ENCODE data around the gene FOXS1.

FOXS1 gene

DNA sequence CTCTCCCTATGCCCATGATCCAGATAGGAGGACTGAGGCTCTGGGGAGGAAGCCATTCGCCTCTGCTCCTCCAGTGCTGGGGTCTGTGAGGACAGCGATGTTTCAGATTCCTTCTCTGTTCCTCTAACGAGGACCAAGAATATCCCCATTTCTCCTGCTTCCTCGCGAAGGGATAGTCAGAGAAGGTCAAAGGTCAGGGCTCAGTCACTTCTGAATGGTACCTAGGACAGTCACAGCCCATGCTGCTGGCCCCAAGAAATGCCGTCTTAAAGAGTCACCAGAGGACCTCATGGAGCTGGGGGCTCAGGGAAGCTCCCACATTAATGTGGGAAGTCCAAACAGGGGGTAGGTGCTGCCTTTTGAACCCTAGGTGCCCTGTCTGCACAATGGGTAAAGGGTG is 2.1 kb downstream of the FOXS1 start:
- DNase-seq (ENCODE audit: extremely low spot score) = no peak
- no peak for TF ChIP-seq NFRKB (IDR thresholded peaks at IDR 0.05)
- TF ChIP-seq ZNF384 (IDR thresholded peaks at IDR 0.05) = no peak
- TF ChIP-seq L3MBTL2 (conservative IDR thresholded peaks at IDR 0.05) = no peak
- TF ChIP-seq LEF1 (IDR thresholded peaks at IDR 0.05; ENCODE audit: borderline replicate concordance) = no peak
- TF ChIP-seq, protein P1, sequence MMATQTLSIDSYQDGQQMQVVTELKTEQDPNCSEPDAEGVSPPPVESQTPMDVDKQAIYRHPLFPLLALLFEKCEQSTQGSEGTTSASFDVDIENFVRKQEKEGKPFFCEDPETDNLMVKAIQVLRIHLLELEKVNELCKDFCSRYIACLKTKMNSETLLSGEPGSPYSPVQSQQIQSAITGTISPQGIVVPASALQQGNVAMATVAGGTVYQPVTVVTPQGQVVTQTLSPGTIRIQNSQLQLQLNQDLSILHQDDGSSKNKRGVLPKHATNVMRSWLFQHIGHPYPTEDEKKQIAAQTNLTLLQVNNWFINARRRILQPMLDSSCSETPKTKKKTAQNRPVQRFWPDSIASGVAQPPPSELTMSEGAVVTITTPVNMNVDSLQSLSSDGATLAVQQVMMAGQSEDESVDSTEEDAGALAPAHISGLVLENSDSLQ (IDR thresholded peaks at IDR 0.05) = no peak
- TF ChIP-seq CTBP1 (IDR thresholded peaks at IDR 0.05; ENCODE audit: borderline replicate concordance) = no peak
- no peak for TF ChIP-seq SP1 (IDR thresholded peaks at IDR 0.05)
- TF ChIP-seq HDGF (IDR thresholded peaks at IDR 0.05; ENCODE audit: borderline replicate concordance) = no peak
- no peak for TF ChIP-seq TARDBP (IDR thresholded peaks at IDR 0.05)
- TF ChIP-seq ELF4 (IDR thresholded peaks at IDR 0.05) = no peak
- no peak for TF ChIP-seq FOXA1 (IDR thresholded peaks at IDR 0.05)
- TF ChIP-seq ARNT (IDR thresholded peaks at IDR 0.05) = no peak
- TF ChIP-seq FOXM1 (IDR thresholded peaks at IDR 0.05; ENCODE audit: borderline replicate concordance) = no peak
- TF ChIP-seq FOXK2 (IDR thresholded peaks at IDR 0.05) = no peak
- CTCF ChIA-PET = no interaction called here
- POLR2A ChIA-PET = no interaction called here

DNA sequence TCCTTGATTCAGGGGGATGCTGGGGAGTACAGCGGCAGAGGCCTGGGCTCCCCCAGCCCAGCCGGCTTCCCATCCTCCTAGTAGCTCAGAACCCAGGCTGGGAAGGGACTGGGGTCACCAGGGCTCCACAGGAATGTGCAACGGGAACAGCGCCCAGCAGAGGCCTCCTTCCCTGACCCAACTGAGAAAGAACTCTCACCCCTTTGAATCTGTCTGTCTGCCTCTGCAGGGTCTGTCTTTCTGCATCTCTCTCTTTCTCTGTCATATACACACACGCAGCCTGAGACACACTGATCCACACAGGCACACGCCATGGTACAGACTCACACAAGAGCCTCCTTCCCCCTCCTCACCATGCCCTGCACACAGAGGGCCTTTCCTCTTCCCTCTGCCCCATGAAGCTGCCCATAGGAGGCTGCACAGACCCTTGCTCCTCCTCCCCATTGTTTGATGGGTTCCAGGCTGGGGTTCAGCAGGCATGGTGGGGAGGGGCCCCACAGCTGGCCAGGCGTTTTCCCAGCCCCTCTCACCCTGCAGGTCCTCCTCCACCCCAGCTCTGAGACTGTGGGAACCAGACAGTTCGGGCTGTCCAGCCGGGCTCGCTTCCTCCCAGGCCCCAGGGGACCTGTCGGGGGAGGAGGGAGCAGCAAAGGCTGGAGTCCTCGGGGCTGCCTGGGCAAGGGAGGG is 2.8 kb downstream of the FOXS1 start:
- no peak for DNase-seq (ENCODE audit: extremely low spot score)
- ChIA-PET POLR2A (no interaction called here), CTCF (no interaction called here)
- TF ChIP-seq L3MBTL2 (conservative IDR thresholded peaks at IDR 0.05) = no peak
- no peak for TF ChIP-seq ZNF384 (IDR thresholded peaks at IDR 0.05)
- no peak for TF ChIP-seq FOXM1 (IDR thresholded peaks at IDR 0.05; ENCODE audit: borderline replicate concordance)
- no peak for TF ChIP-seq SUZ12 (IDR thresholded peaks at IDR 0.05)
- TF ChIP-seq SP1 (IDR thresholded peaks at IDR 0.05) = no peak
- no peak for TF ChIP-seq FOXA1 (IDR thresholded peaks at IDR 0.05)
- TF ChIP-seq FOXK2 (IDR thresholded peaks at IDR 0.05) = no peak
- TF ChIP-seq CTBP1 (IDR thresholded peaks at IDR 0.05; ENCODE audit: borderline replicate concordance) = no peak
- TF ChIP-seq BHLHE40 (IDR thresholded peaks at IDR 0.05; ENCODE audit: borderline replicate concordance) = no peak
- no peak for TF ChIP-seq LEF1 (IDR thresholded peaks at IDR 0.05; ENCODE audit: borderline replicate concordance)
- no peak for TF ChIP-seq TARDBP (IDR thresholded peaks at IDR 0.05)
- TF ChIP-seq, protein P1 (IDR thresholded peaks at IDR 0.05) = no peak

DNA sequence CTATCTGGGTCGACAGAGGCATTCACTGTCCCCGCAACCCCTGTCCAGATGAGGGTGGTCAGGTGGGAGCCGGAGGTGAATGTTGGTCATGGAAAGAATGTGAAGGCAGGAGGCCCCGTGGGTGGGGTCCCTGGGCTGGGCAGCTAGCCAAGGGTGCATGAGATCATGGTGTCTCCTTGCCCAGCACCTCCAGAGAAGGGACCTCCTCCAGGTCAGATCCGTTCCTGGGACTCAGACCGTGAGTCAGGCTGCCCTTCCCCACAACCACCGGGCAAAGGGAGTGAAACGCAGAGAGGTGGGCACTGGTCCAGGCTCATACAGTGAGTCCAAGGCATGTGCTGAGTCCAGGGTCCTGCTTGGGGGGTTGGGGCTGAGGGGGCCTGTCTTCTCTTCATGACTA is 3.5 kb downstream of the FOXS1 start:
- ChIA-PET CTCF (no interaction called here), POLR2A (no interaction called here)
- DNase-seq (ENCODE audit: extremely low spot score) = no peak
- no peak for TF ChIP-seq BHLHE40 (IDR thresholded peaks at IDR 0.05; ENCODE audit: borderline replicate concordance)

DNA sequence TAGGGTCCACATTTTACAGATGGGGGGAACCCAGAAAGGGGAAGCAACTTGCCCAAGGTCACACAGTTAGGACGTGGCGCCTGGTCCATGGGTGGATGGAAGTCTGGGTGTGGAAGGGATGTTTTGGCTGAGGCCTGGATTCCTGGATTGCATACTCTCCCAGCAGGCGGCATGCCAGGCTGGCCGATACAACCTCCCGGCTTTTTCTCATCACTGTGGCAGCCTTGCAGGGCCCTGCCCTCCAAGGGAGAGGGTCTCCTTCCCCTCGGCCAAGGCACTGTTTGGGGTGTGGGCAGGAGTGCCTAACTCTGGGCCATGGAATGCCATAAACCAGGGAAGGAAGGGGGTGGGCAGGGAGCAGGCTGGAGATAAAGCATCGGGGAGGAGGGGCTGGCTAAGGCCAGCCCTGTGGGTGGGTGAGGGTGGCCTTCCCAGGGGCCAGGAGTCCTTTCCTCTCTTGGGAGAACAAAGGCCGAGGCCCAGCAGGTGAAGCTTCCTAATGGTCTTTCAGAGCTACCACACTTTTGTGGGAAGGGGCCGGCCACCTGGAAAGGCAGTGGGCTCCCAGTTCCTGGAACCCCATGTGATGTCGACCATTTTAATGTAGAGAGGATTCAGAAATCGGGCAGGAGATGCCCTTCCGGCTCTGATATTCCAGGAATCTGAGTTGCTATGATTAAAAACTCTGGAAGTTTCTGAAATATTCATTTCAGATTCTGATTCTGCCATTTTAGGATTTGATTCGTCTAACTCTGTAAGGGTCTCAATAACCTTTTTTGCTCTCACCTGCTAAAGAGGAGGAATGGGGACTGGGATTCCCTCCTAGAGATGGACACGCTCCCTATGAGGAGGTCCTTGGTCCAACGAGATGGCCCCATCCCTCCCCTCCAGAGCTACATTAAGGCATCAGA is 4.2 kb downstream of the FOXS1 start:
- no peak for DNase-seq (ENCODE audit: extremely low spot score)
- TF ChIP-seq L3MBTL2 (conservative IDR thresholded peaks at IDR 0.05) (no peak), TARDBP (IDR thresholded peaks at IDR 0.05) (no peak)
- POLR2A ChIA-PET = no interaction called here
- CTCF ChIA-PET = no interaction called here

DNA sequence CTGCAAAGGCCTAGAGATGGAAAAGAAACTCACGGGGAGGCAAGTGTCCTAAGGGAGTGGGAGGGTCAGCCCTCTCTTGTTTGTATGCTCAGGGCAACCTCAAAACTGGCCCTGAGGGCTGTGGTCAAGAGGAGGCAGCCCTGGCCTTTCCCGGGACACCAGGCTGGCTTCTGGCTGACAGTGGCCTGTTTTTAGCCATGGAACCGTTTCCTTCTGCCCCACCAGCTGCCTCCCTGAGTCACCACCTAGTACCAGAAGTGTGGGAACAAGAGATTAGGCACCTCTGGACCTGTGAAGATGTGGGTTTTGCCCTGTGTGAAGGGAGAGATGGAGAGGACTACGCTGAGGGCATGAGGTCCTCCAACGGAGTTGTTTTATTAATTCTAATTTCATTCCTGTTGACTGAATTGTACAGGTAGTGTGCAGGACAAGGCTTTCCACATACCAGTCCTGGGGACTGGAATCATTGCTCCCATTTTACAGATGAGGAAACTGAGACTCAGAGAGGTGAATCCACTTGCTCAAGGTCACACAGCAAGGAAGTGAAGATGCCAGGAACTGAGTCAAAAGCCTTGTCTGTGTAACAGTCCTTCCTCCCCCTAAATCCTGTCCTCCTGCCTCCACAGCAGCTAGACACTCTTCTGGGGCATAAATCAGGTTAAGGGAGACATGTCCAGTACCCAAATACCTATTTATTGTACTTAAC is 5.5 kb downstream of the FOXS1 start:
- POLR2A ChIA-PET = no interaction called here
- TF ChIP-seq ZNF384 (IDR thresholded peaks at IDR 0.05) (no peak), ELF4 (IDR thresholded peaks at IDR 0.05) (no peak), L3MBTL2 (conservative IDR thresholded peaks at IDR 0.05) (no peak)
- CTCF ChIA-PET = no interaction called here
- DNase-seq (ENCODE audit: extremely low spot score) = no peak

DNA sequence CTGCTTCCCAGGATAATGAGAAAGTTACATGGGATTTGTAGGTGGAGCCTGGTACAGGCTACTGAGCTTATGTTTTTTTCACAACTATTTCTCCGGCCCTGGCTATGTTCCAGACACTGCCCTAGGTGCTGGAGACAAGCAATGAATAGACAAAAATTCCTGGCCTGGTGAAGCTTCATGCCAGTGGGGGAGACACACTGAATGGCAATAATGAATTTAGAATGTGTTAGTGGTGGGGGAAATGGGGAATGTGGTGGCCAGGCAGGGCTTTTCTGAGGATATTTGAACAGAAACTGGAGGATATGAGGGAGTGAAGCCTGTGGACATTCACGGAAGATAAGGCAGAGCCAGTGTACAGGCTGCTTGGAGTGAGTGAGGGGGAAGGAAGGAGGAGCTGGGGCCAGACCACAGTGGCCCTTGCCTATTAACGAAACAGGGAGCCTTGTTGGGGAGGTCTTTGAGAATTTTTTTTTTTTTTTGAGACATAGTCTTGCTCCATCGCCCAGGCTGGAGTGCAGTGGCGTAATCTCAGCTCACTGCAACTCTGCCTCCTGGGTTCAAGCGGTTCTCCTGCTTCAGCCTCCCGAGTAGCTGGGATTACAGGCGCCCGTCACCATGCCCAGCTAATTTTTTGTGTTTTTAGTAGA is 6.6 kb downstream of the FOXS1 start:
- ChIA-PET CTCF (interaction anchor here (0.5 to 1.2 kb wide), 2 partner anchors 34 to 114 kb away, joined by 3 to 4 read pairs; no protein-coding TSS in a partner anchor), POLR2A (no interaction called here)
- TF ChIP-seq CTBP1 (IDR thresholded peaks at IDR 0.05; ENCODE audit: borderline replicate concordance) (no peak), BHLHE40 (IDR thresholded peaks at IDR 0.05; ENCODE audit: borderline replicate concordance) (no peak), L3MBTL2 (conservative IDR thresholded peaks at IDR 0.05) (no peak), SP1 (IDR thresholded peaks at IDR 0.05) (no peak), FOXM1 (IDR thresholded peaks at IDR 0.05; ENCODE audit: borderline replicate concordance) (no peak), ZNF384 (IDR thresholded peaks at IDR 0.05) (no peak), TARDBP (IDR thresholded peaks at IDR 0.05) (no peak), HDGF (IDR thresholded peaks at IDR 0.05; ENCODE audit: borderline replicate concordance) (no peak), LEF1 (IDR thresholded peaks at IDR 0.05; ENCODE audit: borderline replicate concordance) (no peak), ARNT (IDR thresholded peaks at IDR 0.05) (no peak), NFRKB (IDR thresholded peaks at IDR 0.05) (no peak), FOXK2 (IDR thresholded peaks at IDR 0.05) (no peak), FOXA1 (IDR thresholded peaks at IDR 0.05) (no peak)
- TF ChIP-seq, protein P1 (IDR thresholded peaks at IDR 0.05) = no peak
- DNase-seq (ENCODE audit: extremely low spot score) = no peak

Data from HEK293T (cell line).